Gastrocnemius medialis (tissue), 4 donors: ENCODE results near the gene SMC3.

Source experiments
- POLR2A ChIP-seq, 2 donors: fragments of 450-650 bp; IDR thresholded peaks; one replicate each; pipeline ENCODE4 v1.6.1; 2017; ENCODE audit warnings: antibody characterized with exemption in 2 of 2, mild to moderate bottlenecking in 2 of 2, moderate library complexity in 2 of 2
- TF ChIP-seq, protein P1 (sequence below), 5 experiments: fragments of 450-650 bp in 3 of 5; fragments of 200-600 bp in 2 of 5; sonication (generic) in 2 of 5; IDR thresholded peaks in 4 of 5; conservative IDR thresholded peaks in 1 of 5; 1 replicate in 4 of 5; 2 replicates in 1 of 5; pipeline ENCODE4 v1.5.1; 2016 to 2019; ENCODE audit warnings: antibody characterized with exemption in 5 of 5, mild to moderate bottlenecking in 3 of 5, moderate library complexity in 3 of 5

- TF ChIP-seq, protein P1, sequence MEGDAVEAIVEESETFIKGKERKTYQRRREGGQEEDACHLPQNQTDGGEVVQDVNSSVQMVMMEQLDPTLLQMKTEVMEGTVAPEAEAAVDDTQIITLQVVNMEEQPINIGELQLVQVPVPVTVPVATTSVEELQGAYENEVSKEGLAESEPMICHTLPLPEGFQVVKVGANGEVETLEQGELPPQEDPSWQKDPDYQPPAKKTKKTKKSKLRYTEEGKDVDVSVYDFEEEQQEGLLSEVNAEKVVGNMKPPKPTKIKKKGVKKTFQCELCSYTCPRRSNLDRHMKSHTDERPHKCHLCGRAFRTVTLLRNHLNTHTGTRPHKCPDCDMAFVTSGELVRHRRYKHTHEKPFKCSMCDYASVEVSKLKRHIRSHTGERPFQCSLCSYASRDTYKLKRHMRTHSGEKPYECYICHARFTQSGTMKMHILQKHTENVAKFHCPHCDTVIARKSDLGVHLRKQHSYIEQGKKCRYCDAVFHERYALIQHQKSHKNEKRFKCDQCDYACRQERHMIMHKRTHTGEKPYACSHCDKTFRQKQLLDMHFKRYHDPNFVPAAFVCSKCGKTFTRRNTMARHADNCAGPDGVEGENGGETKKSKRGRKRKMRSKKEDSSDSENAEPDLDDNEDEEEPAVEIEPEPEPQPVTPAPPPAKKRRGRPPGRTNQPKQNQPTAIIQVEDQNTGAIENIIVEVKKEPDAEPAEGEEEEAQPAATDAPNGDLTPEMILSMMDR (IDR thresholded peaks at IDR 0.05 in 4 of 5, conservative IDR thresholded peaks at IDR 0.05 in 1 of 5), result peak; percentile 67 to 88 (median 81)
- no peak for TF ChIP-seq POLR2A (IDR thresholded peaks at IDR 0.05)
These were observed 42.8 kb downstream of the SMC3 start for GRCh38 chr10:110610308-110610774.
